NCI-H2227 (cell line): ENCODE measurements around the gene AASS.

Source experiments
- DNase-seq: peaks from one replicate; lab custom pipeline; 2025; ENCODE audit not compliant: unreplicated experiment; lab: John Stamatoyannopoulos, UW

AASS gene

GRCh38 chr7:122054393-122054792, 89.7 kb downstream of the AASS start:
- no peak for DNase-seq

DNA sequence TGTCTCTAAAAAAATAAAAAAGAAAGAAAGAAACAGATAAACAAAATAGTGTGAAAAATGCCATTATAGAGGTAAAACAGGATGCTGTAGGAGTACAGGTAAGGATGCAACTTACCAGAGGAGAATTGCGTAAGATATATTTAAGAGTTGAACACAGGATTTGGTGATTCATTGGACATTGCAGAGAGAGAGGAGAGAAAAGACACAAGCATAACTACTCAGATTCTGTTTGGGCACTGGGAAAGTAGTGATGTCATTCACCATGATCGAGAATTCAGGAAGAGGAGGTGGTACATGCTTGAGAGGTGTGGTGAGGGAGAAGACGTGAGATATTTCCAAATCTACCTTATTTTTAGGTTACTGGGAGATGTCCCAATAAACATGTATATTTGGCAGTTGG, 97.6 kb downstream of the AASS start:
- DNase-seq: no peak

DNA sequence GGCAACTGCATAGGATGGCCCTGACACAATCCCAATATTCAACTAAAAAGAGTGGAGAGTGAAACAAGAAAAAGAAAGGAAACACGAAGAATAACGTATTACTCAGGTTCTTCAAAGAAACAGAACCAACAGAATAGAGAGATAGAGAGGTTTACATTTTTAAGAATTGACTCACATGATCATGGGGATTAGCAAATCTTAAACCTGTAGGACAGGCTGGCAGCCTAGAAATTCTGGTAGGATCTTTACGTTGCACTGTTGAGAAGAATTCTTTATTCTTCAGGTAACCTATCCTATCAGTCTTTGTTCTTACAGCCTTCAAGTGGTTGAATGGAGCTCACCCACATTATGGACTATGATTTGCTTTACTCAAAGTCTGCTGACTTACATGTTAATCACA, 103.9 kb downstream of the AASS start:
- DNase-seq: no peak

- DNase-seq: no peak
These were observed 105.1 kb downstream of the AASS start for GRCh38 chr7:122038904-122039303.

- DNase-seq: no peak
These were observed 105.9 kb downstream of the AASS start for GRCh38 chr7:122038134-122038533.

DNA sequence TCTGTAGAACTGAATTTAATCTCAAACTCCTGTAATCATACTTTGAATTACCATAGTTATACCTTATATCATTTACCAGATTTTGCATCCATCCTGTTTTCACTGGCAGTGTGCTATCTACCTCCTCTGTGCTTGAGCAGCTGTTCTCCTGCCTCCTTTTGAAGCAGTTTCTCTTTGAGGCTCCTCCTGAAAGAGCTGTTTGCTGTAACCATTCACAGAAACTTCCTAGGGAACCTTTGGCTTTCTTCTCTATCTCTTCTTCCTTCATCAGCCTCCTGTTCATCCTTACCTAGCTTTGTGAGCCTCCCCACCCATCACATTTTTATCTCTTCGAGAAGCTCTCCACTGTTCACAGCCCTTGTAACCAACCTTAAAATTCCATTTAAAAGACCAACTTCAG, 108.2 kb downstream of the AASS start:
- DNase-seq: no peak

- DNase-seq: no peak
These were observed 110.4 kb downstream of the AASS start for GRCh38 chr7:122033641-122034040.

DNA sequence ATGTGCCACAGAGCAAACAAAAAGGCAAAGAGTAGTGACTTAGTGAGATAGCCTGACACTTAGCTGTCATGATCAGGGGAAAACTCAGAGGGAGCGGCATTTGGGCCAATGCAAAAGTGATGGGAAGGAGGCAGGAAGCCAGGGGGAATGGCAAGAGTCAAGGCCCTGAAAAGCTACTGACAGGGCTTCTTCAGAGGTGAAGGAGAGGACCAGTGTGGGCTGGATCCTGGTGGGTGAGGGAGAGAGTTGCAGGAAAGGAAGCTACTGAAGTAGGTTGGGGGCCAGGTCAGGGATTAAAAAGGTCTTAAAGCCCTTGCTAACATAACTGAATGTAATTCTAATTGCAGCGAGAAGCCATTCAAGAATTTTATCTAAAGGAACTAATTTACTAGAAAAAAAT, 117.0 kb downstream of the AASS start:
- DNase-seq: no peak
